ENCODE data around the gene CROCC. TPM values are rescaled to one million over a fixed set of nuclear protein-coding genes. Genes with fewer than 3 reads are reported as not detected.

The CROCC gene
- total RNA-seq, 4 donors from 2014 or later = 19.5 to 63.8 (median 23.3) TPM

- 84% methylated on average over 21 to 24 of the region's 24 CpGs for WGBS, 2 donors
- no peak for DNase-seq (ENCODE audit: low spot score in 2 of 2)
- TF ChIP-seq, protein P1, sequence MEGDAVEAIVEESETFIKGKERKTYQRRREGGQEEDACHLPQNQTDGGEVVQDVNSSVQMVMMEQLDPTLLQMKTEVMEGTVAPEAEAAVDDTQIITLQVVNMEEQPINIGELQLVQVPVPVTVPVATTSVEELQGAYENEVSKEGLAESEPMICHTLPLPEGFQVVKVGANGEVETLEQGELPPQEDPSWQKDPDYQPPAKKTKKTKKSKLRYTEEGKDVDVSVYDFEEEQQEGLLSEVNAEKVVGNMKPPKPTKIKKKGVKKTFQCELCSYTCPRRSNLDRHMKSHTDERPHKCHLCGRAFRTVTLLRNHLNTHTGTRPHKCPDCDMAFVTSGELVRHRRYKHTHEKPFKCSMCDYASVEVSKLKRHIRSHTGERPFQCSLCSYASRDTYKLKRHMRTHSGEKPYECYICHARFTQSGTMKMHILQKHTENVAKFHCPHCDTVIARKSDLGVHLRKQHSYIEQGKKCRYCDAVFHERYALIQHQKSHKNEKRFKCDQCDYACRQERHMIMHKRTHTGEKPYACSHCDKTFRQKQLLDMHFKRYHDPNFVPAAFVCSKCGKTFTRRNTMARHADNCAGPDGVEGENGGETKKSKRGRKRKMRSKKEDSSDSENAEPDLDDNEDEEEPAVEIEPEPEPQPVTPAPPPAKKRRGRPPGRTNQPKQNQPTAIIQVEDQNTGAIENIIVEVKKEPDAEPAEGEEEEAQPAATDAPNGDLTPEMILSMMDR (IDR thresholded peaks at IDR 0.05) = no peak
- TF ChIP-seq POLR2A (IDR thresholded peaks at IDR 0.05) = no peak
- intact Hi-C loops (cut with DNase I; ENCODE audit: low total_unique reads) = no loop called here
- no peak overlapping the region for H3K4me3 ChIP-seq (ENCODE audit: low read depth, poor library complexity, severe bottlenecking)
Observed at GRCh38 chr1:17004466-17005364, 83.0 kb downstream of the CROCC start.

GRCh38 chr1:17005365-17005740 lies 83.6 kb downstream of the CROCC start:
- intact Hi-C loops (cut with DNase I; ENCODE audit: low total_unique reads) = no loop called here
- no peak for TF ChIP-seq POLR2A (IDR thresholded peaks at IDR 0.05)
- TF ChIP-seq, protein P1 (IDR thresholded peaks at IDR 0.05) = no peak
- H3K4me3 ChIP-seq (ENCODE audit: low read depth, poor library complexity, severe bottlenecking) = no peak overlapping the region
- 95% methylated on average over 19 of the region's 19 CpGs for WGBS, 2 donors
- DNase-seq (ENCODE audit: low spot score in 2 of 2) = no peak

GRCh38 chr1:17007121-17007520 lies 85.4 kb downstream of the CROCC start:
- TF ChIP-seq POLR2A (IDR thresholded peaks at IDR 0.05) = no peak
- TF ChIP-seq, protein P1 (IDR thresholded peaks at IDR 0.05) = no peak
- WGBS, 2 donors = 85 to 87% methylated on average over 8 of the region's 8 CpGs
- intact Hi-C loops (cut with DNase I; ENCODE audit: low total_unique reads) = no loop called here
- H3K4me3 ChIP-seq (ENCODE audit: low read depth, poor library complexity, severe bottlenecking) = no peak overlapping the region
- DNase-seq (ENCODE audit: low spot score in 2 of 2) = no peak

DNA sequence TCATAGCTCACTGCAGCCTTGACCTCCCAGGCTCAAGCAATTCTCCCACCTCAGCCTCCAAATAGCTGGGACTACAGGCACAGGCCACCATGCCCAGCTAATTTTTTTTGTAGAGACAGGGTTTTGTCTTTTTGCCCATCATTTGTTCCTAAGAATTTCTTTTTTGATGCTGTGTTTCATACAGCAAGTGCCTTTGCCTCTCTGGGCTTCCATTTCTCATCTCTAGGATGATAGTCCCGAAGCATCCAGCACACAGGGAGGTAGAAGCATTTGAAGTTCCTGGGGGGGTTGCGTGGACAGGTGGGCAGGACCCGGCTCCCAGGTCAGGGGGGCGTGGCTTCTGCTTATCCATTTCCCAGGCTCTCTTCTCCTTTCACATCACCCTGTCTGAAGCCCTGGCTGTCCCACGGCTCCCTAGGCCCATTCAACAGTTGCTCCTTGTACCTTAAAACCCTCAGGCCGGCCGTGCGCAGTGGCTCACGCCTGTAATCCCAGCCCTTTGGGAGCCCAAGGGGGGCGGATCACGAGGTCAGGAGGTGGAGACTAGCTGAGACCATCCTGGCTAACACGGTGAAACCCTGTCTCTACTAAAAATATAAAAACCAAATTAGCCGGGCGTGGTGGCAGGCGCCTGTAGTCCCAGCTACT lies 86.6 kb downstream of the CROCC start:
- no peak for TF ChIP-seq POLR2A (IDR thresholded peaks at IDR 0.05)
- TF ChIP-seq, protein P1 (IDR thresholded peaks at IDR 0.05) = no peak
- 87 to 93% methylated on average over 15 of the region's 15 CpGs for WGBS, 2 donors
- H3K4me3 ChIP-seq (ENCODE audit: low read depth, poor library complexity, severe bottlenecking) = no peak overlapping the region
- DNase-seq (ENCODE audit: low spot score in 2 of 2) = no peak
- intact Hi-C loops (cut with DNase I; ENCODE audit: low total_unique reads) = no loop called here

DNA sequence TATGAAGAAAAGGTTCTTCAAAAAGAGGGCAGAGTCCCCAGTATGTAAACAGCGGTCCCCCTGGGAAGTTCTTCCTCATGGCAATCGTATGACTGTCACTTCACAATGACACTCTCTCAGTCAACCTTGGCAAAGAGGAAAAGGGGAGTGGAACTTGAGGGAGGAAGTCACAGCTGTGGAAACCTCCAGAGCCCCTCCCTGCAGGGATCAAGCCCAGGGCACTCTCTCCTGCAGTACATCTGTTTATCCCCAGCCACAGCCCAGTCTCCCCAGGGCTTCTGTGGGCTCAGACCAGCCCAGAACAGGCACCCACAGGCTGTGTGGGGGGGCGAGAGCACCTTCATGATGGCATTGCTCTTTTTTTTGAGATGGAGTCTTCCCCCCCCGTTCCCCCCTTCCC lies 88.0 kb downstream of the CROCC start:
- intact Hi-C loops (cut with DNase I; ENCODE audit: low total_unique reads) = no loop called here

More for the DNA sequence above, 88.0 kb downstream of the CROCC start:
- no peak for DNase-seq (ENCODE audit: low spot score in 2 of 2)
- no peak overlapping the region for H3K4me3 ChIP-seq (ENCODE audit: low read depth, poor library complexity, severe bottlenecking)
- TF ChIP-seq POLR2A (IDR thresholded peaks at IDR 0.05) = no peak
- TF ChIP-seq, protein P1 (IDR thresholded peaks at IDR 0.05) = no peak
- WGBS, 2 donors = 38 to 63% methylated on average over 4 of the region's 4 CpGs

Measured in lower leg skin (tissue), 4 donors.